Adipocyte (in vitro differentiated cells): ENCODE measurements around the gene CCNL1.

Experiments
- DNase-seq: peaks from one replicate; pipeline ENCODE4 v3.0.0-alpha.2; 2015; ENCODE audit warnings: low read depth
- H3K27me3 ChIP-seq: replicated peaks from 2 replicates; pipeline ENCODE4 v1.7.0; 2013; ENCODE audit warnings: mild to moderate bottlenecking, low read length, moderate library complexity; ENCODE audit not compliant: control insufficient read depth, insufficient read depth
- H3K36me3 ChIP-seq: 2 replicates; pipeline ENCODE4 v1.7.0; 2013; ENCODE audit warnings: low read length, mild to moderate bottlenecking, moderate library complexity; ENCODE audit not compliant: control insufficient read depth, insufficient read depth, severe bottlenecking
- H3K4me1 ChIP-seq: 2 replicates; pipeline ENCODE4 v1.7.0; 2013; ENCODE audit warnings: mild to moderate bottlenecking, low read length, moderate library complexity; ENCODE audit not compliant: control insufficient read depth, insufficient read depth
- H3K4me3 ChIP-seq: 2 replicates; pipeline ENCODE4 v1.7.0; 2013; ENCODE audit warnings: mild to moderate bottlenecking, low read length, moderate library complexity
- H3K9ac ChIP-seq: 2 replicates; pipeline ENCODE4 v1.7.0; 2013; ENCODE audit warnings: mild to moderate bottlenecking, low read length, moderate library complexity
- H3K9me3 ChIP-seq: 2 replicates; pipeline ENCODE4 v1.7.0; 2013; ENCODE audit warnings: mild to moderate bottlenecking, low read length, moderate library complexity; ENCODE audit not compliant: control insufficient read depth

Gene CCNL1

GRCh38 chr3:157154563-157155330 is 5.2 kb downstream of the CCNL1 start:
- Histone ChIP-seq H3K27me3 (no peaks in the 10 kb centered on the region), H3K4me1 (peaks cover 64% of the 10 kb centered on the region), H3K9me3 (no peaks in the 10 kb centered on the region), H3K4me3 (peak overlapping the region; percentile 97), H3K9ac (peak overlapping the region; percentile 96), H3K36me3 (peaks cover 92% of the 10 kb centered on the region)
- DNase-seq: peak; percentile 16

GRCh38 chr3:157152930-157153329 is 7.0 kb downstream of the CCNL1 start:
- Histone ChIP-seq H3K9me3 (no peaks in the 10 kb centered on the region), H3K4me1 (peaks cover 62% of the 10 kb centered on the region), H3K27me3 (no peaks in the 10 kb centered on the region), H3K4me3 (peak overlapping the region; percentile 97), H3K36me3 (peaks cover 100% of the 10 kb centered on the region), H3K9ac (peak overlapping the region; percentile 96)
- DNase-seq: no peak

- peak overlapping the region; percentile 16 for H3K9ac ChIP-seq
- H3K36me3 ChIP-seq: peaks cover 100% of the 10 kb centered on the region
- peak; percentile 1 for DNase-seq
- no peaks in the 10 kb centered on the region for H3K9me3 ChIP-seq
- H3K27me3 ChIP-seq: no peaks in the 10 kb centered on the region
- H3K4me1 ChIP-seq: peaks cover 59% of the 10 kb centered on the region
- no peak overlapping the region for H3K4me3 ChIP-seq
These were observed 7.5 kb downstream of the CCNL1 start for GRCh38 chr3:157152438-157152837.

GRCh38 chr3:157151627-157152026 is 8.3 kb downstream of the CCNL1 start:
- Histone ChIP-seq H3K9ac (no peak overlapping the region), H3K9me3 (no peaks in the 10 kb centered on the region), H3K4me3 (no peak overlapping the region), H3K36me3 (peaks cover 100% of the 10 kb centered on the region), H3K4me1 (peaks cover 56% of the 10 kb centered on the region), H3K27me3 (no peaks in the 10 kb centered on the region)
- DNase-seq: peak; percentile 16

- no peak overlapping the region for H3K9ac ChIP-seq
- H3K9me3 ChIP-seq: no peaks in the 10 kb centered on the region
- DNase-seq: peak; percentile 4
- H3K4me1 ChIP-seq: peaks cover 56% of the 10 kb centered on the region
- no peak overlapping the region for H3K4me3 ChIP-seq
- peaks cover 100% of the 10 kb centered on the region for H3K36me3 ChIP-seq
- H3K27me3 ChIP-seq: no peaks in the 10 kb centered on the region
These were observed 8.8 kb downstream of the CCNL1 start for GRCh38 chr3:157151151-157151550.

- DNase-seq: no peak
- peaks cover 99% of the 10 kb centered on the region for H3K36me3 ChIP-seq
- H3K9me3 ChIP-seq: no peaks in the 10 kb centered on the region
- no peak overlapping the region for H3K4me3 ChIP-seq
- no peaks in the 10 kb centered on the region for H3K27me3 ChIP-seq
- H3K4me1 ChIP-seq: peaks cover 45% of the 10 kb centered on the region
- no peak overlapping the region for H3K9ac ChIP-seq
These were observed 10.7 kb downstream of the CCNL1 start for GRCh38 chr3:157149136-157149696.

- no peak overlapping the region for H3K9ac ChIP-seq
- no peaks in the 10 kb centered on the region for H3K27me3 ChIP-seq
- H3K36me3 ChIP-seq: peaks cover 99% of the 10 kb centered on the region
- H3K4me3 ChIP-seq: no peak overlapping the region
- peaks cover 37% of the 10 kb centered on the region for H3K4me1 ChIP-seq
- H3K9me3 ChIP-seq: no peaks in the 10 kb centered on the region
- DNase-seq: peak; percentile 4
These were observed 11.6 kb downstream of the CCNL1 start for GRCh38 chr3:157148196-157148889.

- Histone ChIP-seq H3K4me1 (peaks cover 31% of the 10 kb centered on the region), H3K9ac (peak overlapping the region; percentile 23), H3K4me3 (no peak overlapping the region), H3K36me3 (peaks cover 90% of the 10 kb centered on the region), H3K9me3 (no peaks in the 10 kb centered on the region), H3K27me3 (no peaks in the 10 kb centered on the region)
- peak; percentile 8 for DNase-seq
These were observed 12.7 kb downstream of the CCNL1 start for GRCh38 chr3:157147099-157147803.

GRCh38 chr3:157145606-157146322 is 14.2 kb downstream of the CCNL1 start:
- Histone ChIP-seq H3K4me1 (peaks cover 23% of the 10 kb centered on the region), H3K27me3 (no peaks in the 10 kb centered on the region), H3K4me3 (no peak overlapping the region), H3K9me3 (no peaks in the 10 kb centered on the region), H3K36me3 (peaks cover 75% of the 10 kb centered on the region), H3K9ac (peak overlapping the region; percentile 31)
- peak; percentile 46 for DNase-seq

- H3K4me1 ChIP-seq: peaks cover 25% of the 10 kb centered on the region
- H3K4me3 ChIP-seq: no peak overlapping the region
- no peak overlapping the region for H3K9ac ChIP-seq
- H3K27me3 ChIP-seq: no peaks in the 10 kb centered on the region
- H3K9me3 ChIP-seq: no peaks in the 10 kb centered on the region
- H3K36me3 ChIP-seq: peaks cover 41% of the 10 kb centered on the region
- no peak for DNase-seq
These were observed 17.6 kb downstream of the CCNL1 start for GRCh38 chr3:157142315-157142714.
